HG03066 (cell line): ENCODE results near the gene CHFR.
"Not testable (repeated sequence)": the region's sequence is repeated elsewhere in the genome, so short reads cannot be mapped to it uniquely, and the experiment has no call there.

Source experiments
- ATAC-seq: cut with Tn5 transposase; IDR thresholded peaks from one replicate; pipeline ENCODE4 v1.9.1; 2021; ENCODE audit warnings: low read depth; ENCODE audit not compliant: unreplicated experiment

CHFR gene

GRCh38 chr12:132887513-132888351, at the start of gene CHFR:
CHFR (minus strand) TSS chr12:132887605; CDS start chr12:132887328, 277 bp downstream.
- peak; percentile 97 for ATAC-seq

- not testable (repeated sequence) for ATAC-seq
Measured at GRCh38 chr12:132936921-132937320, 49.5 kb upstream of the CHFR start.

GRCh38 chr12:132936163-132936562, 48.8 kb upstream of the CHFR start:
- ATAC-seq = no peak

- no peak for ATAC-seq
Measured at GRCh38 chr12:132926415-132926833, 39.0 kb upstream of the CHFR start.

- ATAC-seq = no peak
Measured at GRCh38 chr12:132925597-132926414, 38.4 kb upstream of the CHFR start.

- ATAC-seq = no peak
Measured at GRCh38 chr12:132924356-132924755, 37.0 kb upstream of the CHFR start.

- ATAC-seq = no peak
Measured at GRCh38 chr12:132923356-132923909, 36.0 kb upstream of the CHFR start.

- no peak for ATAC-seq
Measured at GRCh38 chr12:132922676-132923075, 35.3 kb upstream of the CHFR start.

GRCh38 chr12:132921685-132922084, 34.3 kb upstream of the CHFR start:
- no peak for ATAC-seq

GRCh38 chr12:132918680-132919079, 31.3 kb upstream of the CHFR start:
- ATAC-seq = no peak

- ATAC-seq = no peak
Measured at GRCh38 chr12:132909030-132909368, 21.6 kb upstream of the CHFR start.

GRCh38 chr12:132908145-132909029, 21.0 kb upstream of the CHFR start:
- ATAC-seq = peak; percentile 85

- not testable (repeated sequence) for ATAC-seq
Measured at GRCh38 chr12:132907789-132908144, 20.4 kb upstream of the CHFR start.

GRCh38 chr12:132907216-132907615, 19.8 kb upstream of the CHFR start:
- no peak for ATAC-seq

- ATAC-seq = no peak
Measured at GRCh38 chr12:132904718-132905328, 17.4 kb upstream of the CHFR start.

GRCh38 chr12:132899033-132899432, 11.6 kb upstream of the CHFR start:
- ATAC-seq = no peak

- ATAC-seq = no peak
Measured at GRCh38 chr12:132888852-132889251, 1.4 kb upstream of the CHFR start.

GRCh38 chr12:132886529-132887477, 602 bp downstream of the CHFR start:
- ATAC-seq = peak; percentile 14

- no peak for ATAC-seq
Measured at GRCh38 chr12:132881818-132882217, 5.6 kb downstream of the CHFR start.
